ENCODE data around the gene OTOP2.
"Not testable (repeated sequence)": the region's sequence is repeated elsewhere in the genome, so short reads cannot be mapped to it uniquely, and the experiment has no call there.

OTOP2 gene

GRCh38 chr17:74953134-74953687 is 29.1 kb downstream of the OTOP2 start:
- DNase-seq: no peak

GRCh38 chr17:74954115-74954514 is 30.0 kb downstream of the OTOP2 start:
- no peak for DNase-seq

GRCh38 chr17:74954665-74955421 is 30.8 kb downstream of the OTOP2 start:
- no peak for DNase-seq

GRCh38 chr17:74956093-74956492 is 32.0 kb downstream of the OTOP2 start:
- DNase-seq: no peak

- peak; percentile 85 for DNase-seq
Observed at GRCh38 chr17:74957935-74958740, 34.1 kb downstream of the OTOP2 start.

- DNase-seq: no peak
Observed at GRCh38 chr17:74959826-74960515, 35.9 kb downstream of the OTOP2 start.

- DNase-seq: peak; percentile 96
Observed at GRCh38 chr17:74960570-74961342, 36.7 kb downstream of the OTOP2 start.

GRCh38 chr17:74961657-74962350 is 37.7 kb downstream of the OTOP2 start:
- DNase-seq: peak; percentile 95

- DNase-seq: no peak
Observed at GRCh38 chr17:74962622-74963394, 38.7 kb downstream of the OTOP2 start.

GRCh38 chr17:74963656-74964055 is 39.6 kb downstream of the OTOP2 start:
- DNase-seq: peak; percentile 41

GRCh38 chr17:74964246-74964761 is 40.2 kb downstream of the OTOP2 start:
- no peak for DNase-seq

GRCh38 chr17:74964988-74965622 is 41.0 kb downstream of the OTOP2 start:
- DNase-seq: no peak

- no peak for DNase-seq
Observed at GRCh38 chr17:74968361-74968780, 44.3 kb downstream of the OTOP2 start.

- not testable (repeated sequence) for DNase-seq
Observed at GRCh38 chr17:74969501-74969900, 45.4 kb downstream of the OTOP2 start.

- no peak for DNase-seq
Observed at GRCh38 chr17:74970395-74970794, 46.3 kb downstream of the OTOP2 start.

- no peak for DNase-seq
Observed at GRCh38 chr17:74971069-74971841, 47.2 kb downstream of the OTOP2 start.

- no peak for DNase-seq
Observed at GRCh38 chr17:74971842-74972106, 47.7 kb downstream of the OTOP2 start.

- DNase-seq: peak; percentile 76
Observed at GRCh38 chr17:74972107-74972972, 48.3 kb downstream of the OTOP2 start, which contains the start of gene HID1. Gene HID1 (minus strand): TSS chr17:74972759. CDS start chr17:74972656, 103 bp downstream.

GRCh38 chr17:74972973-74973328 is 48.9 kb downstream of the OTOP2 start:
- DNase-seq: no peak
